A375 (cell line): ENCODE data around the gene STRADB. TPM values are rescaled to one million over a fixed set of nuclear protein-coding genes. Genes with fewer than 3 reads are reported as not detected.

Source experiments
- small RNA-seq: library from RNA; depleted of rRNA; stranded (forward); fragments of <200 nt; gene quantifications from one replicate; pipeline ENCODE3, GENCODE V24; 2014
- total RNA-seq: library from RNA; depleted of rRNA; stranded (reverse); fragments of >200 nt; shearing (Covaris generic); gene quantifications from 2 replicates; pipeline ENCODE4 v1.2.3, GENCODE V29; 2014; rRNA removed

The STRADB gene
- 12.8 and 13.0 TPM in 2 replicates for total RNA-seq

GRCh38 chr2:201451292-201452057, at the start of gene STRADB, which contains the start of gene TRAK2:
STRADB (plus strand) TSS chr2:201451740; CDS start chr2:201454841, 3,101 bp downstream.
TRAK2 (minus strand) TSS chr2:201451458; CDS start chr2:201420507, 30,951 bp downstream.

Small RNA genes lying within 50 kb of the gene (small RNA-seq; reads per million reads assigned to genes)
- gene RF00019 = not detected

Other genes with a start within 250 kb of the STRADB start
- 21.4 and 25.8 TPM in 2 replicates for gene CASP8, start 191.2 kb upstream of the STRADB start, total RNA-seq
- gene FLACC1, start 94.4 kb upstream of the STRADB start, total RNA-seq = 0.68 and 1.1 TPM in 2 replicates
- 4.3 and 4.4 TPM in 2 replicates for gene TRAK2, start 282 bp upstream of the STRADB start, total RNA-seq
- gene TMEM237, start 191.8 kb downstream of the STRADB start, total RNA-seq = 15.4 and 20.8 TPM in 2 replicates
- 9.0 and 15.0 TPM in 2 replicates for gene MPP4, start 246.9 kb downstream of the STRADB start, total RNA-seq